NB4 (cell line): ENCODE data around the gene B4GALNT4.
"Not testable (repeated sequence)": the region's sequence is repeated elsewhere in the genome, so short reads cannot be mapped to it uniquely, and the experiment has no call there.

Experiments used
- DNase-seq: peaks from one replicate; pipeline ENCODE4 v3.0.0; 2010; ENCODE audit warnings: low read depth
- H3K4me3 ChIP-seq: one replicate; pipeline ENCODE4 v1.5.1; 2011; ENCODE audit warnings: mild to moderate bottlenecking, low read depth, low read length, moderate library complexity
- CTCF ChIP-seq: IDR thresholded peaks from one replicate; pipeline ENCODE4 v1.5.1; 2012; ENCODE audit warnings: low read depth, low read length
- MYC ChIP-seq: IDR thresholded peaks from 2 replicates; pipeline ENCODE4 v1.6.1; 2011; ENCODE audit warnings: low read depth, low read length
- POLR2A ChIP-seq: IDR thresholded peaks from 2 replicates; pipeline ENCODE4 v1.6.1; 2011; ENCODE audit warnings: mild to moderate bottlenecking; ENCODE audit not compliant: insufficient read length; ENCODE audit errors: extremely low read depth
- TF ChIP-seq, protein P1 (sequence below): IDR thresholded peaks from 2 replicates; pipeline ENCODE4 v1.6.1; 2011; ENCODE audit warnings: low read depth, low read length

The B4GALNT4 gene

GRCh38 chr11:359181-359714 is 10.1 kb upstream of the B4GALNT4 start:
- DNase-seq, result no peak
- TF ChIP-seq POLR2A (no peak), CTCF (no peak), MYC (no peak)
- TF ChIP-seq, protein P1, sequence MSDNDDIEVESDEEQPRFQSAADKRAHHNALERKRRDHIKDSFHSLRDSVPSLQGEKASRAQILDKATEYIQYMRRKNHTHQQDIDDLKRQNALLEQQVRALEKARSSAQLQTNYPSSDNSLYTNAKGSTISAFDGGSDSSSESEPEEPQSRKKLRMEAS, result no peak
- H3K4me3 ChIP-seq, result no peak overlapping the region

DNA sequence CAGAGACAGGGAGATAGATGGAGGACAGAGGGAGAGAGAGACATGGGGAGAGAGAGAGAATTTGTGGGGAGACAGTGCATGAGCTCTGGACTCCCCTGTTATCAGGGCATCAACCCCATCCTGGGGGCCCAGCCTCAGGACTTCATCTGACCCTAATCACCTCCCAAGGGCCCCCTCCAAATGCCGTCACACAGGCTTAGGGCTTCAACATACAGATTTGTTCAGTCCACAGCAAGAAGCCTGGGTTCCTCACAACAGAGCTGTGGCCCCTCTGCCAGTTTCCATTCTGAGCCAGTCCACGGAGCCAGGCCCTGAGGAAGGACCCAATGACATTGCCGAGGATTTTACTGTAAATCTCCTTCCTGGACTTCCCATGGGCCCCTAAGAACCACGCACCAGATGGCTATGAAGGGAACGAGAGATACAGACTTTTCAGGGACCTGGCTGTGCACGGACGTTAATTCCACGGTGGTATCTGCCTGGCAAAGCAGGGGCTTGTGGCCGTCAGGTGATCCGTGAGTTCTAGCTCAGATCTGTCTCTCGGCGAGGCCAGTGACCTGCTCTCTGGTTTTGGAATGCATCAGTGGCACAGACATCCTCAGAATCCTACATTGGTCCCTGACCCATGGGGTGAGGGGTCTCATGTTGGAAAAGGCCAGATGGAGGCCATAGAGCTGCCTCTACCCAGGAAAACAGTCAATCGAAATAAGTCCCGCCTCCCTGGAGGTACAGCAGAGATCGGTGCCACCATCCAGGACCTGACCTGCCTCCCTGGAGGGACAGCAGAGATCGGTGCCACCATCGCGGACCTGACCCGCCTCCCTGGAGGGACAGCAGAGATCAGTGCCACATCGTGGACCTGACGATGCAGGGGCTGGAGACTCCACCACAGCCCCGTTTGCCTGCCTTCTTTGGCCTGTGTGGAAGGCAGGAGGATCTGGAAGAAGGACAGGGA is 8.7 kb upstream of the B4GALNT4 start:
- DNase-seq, result no peak
- TF ChIP-seq CTCF (no peak), POLR2A (no peak), MYC (no peak)
- TF ChIP-seq, protein P1, result no peak
- no peak overlapping the region for H3K4me3 ChIP-seq

GRCh38 chr11:362642-363442 is 6.5 kb upstream of the B4GALNT4 start:
- H3K4me3 ChIP-seq, result no peak overlapping the region
- no peak for DNase-seq
- no peak for TF ChIP-seq MYC
- TF ChIP-seq POLR2A, result no peak
- TF ChIP-seq CTCF, result no peak
- TF ChIP-seq, protein P1, result no peak

DNA sequence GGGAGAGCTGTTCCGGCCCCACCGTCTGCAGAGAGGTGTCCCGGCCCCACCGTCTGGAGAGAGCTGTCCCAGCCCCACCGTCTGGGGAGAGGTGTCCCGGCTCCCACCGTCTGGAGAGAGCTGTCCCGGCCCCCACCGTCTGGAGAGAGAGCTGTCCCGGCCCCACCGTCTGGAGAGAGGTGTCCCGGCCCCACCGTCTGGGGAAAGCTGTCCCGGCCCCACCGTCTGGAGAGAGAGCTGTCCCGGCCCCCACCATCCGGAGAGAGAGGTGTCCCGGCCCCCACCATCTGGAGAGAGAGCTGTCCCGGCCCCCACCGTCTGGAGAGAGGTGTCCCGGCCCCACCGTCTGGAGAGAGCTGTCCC is 5.9 kb upstream of the B4GALNT4 start:
- not testable (repeated sequence) for DNase-seq, H3K4me3 ChIP-seq

DNA sequence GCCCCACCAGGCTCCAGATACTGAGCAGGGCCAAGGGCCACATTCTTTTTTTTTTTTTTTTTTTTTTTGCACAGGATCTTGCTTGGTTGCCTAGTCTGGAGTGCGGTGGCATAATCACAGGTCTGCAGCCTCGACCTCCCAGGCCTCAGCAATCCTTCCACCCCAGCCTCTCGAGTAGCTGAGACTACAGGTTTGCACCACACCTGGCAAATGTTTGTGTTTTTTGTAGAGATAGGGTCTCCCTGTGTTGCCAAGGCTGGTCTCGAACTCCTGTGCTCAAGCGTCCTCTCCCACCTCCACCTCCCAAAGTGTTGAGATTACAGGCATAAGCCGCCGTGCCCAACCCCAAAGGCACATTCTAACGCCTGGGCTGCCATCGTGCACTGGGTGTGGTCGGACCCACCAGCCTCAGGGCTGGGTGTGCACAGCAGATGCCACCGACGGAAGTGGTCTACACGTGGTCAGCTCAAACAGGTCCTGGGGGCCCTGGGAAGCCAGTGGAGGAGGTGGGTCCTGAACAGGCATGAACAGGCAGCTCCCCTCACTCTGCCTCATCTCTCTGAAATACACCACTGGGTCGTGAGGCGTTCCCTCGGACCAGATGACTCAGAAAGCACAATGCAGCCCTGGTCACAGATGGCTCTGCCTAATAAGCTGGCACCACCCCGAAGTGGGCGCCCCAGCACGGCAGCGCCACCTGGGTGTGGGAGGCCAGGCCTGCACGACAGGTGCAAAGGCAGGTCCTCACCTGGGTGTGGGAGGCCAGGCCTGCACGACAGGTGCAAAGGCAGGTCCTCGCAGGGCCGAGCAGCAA is 5.1 kb upstream of the B4GALNT4 start:
- no peak for TF ChIP-seq POLR2A
- no peak for TF ChIP-seq MYC
- peak; percentile 18 for TF ChIP-seq CTCF
- TF ChIP-seq, protein P1, result no peak
- DNase-seq, result peak; percentile 49
- H3K4me3 ChIP-seq, result no peak overlapping the region
